Activated T-helper 1 cell treated with Interleukin-2 at 50 U/mL for 16 hours (primary cell): Measurements from ENCODE around the gene CPAMD8.
"Not testable (repeated sequence)": the region's sequence is repeated elsewhere in the genome, so short reads cannot be mapped to it uniquely, and the experiment has no call there.

Source experiments
- DNase-seq: peaks from one replicate; pipeline ENCODE4 v3.0.0-alpha.2; 2020; ENCODE audit warnings: low read depth

CPAMD8 gene

DNA sequence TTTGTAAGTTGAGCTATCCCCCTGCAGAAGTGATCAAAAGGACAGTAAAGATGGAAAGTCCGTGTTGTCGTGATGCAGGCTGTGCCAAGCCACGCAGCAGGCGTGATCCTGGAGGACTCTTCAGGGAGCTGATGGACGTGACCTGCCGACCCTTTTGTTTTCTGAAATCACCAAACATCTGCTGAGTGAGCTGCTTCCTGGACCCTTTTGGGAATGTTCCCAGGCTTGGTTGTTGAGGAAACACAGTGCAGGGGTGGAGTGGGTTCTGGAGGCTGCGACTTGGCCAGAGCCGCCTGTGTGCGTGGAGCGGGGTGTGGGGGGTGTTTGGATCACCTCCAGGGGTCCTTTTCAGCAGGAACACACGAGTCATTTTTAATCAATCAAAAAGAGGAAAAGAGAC lies 15.4 kb upstream of the CPAMD8 start:
- DNase-seq: no peak

- DNase-seq: no peak
Observed at GRCh38 chr19:17037966-17038500, 11.4 kb upstream of the CPAMD8 start.

DNA sequence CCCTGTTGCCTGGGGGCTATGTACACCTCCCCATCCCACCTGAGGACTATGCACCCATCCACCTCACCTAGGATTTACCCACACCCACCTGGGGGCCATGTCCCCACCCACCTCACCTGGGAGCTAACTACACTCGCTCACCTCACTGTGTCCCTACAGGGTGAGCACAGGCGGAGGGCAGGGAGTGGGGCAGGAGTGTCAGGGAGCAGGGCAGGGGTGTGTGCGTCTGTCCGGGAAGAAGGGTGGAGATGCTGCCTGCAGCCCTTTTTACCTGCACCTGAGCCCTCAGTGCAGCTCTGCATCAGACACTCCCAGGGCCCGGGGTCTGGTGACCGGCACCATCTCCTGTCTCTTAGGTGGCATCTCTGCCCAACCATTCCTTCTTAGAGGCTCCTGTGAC lies 10.6 kb upstream of the CPAMD8 start:
- DNase-seq: no peak

GRCh38 chr19:17036640-17037039 lies 10.0 kb upstream of the CPAMD8 start:
- DNase-seq: no peak

DNA sequence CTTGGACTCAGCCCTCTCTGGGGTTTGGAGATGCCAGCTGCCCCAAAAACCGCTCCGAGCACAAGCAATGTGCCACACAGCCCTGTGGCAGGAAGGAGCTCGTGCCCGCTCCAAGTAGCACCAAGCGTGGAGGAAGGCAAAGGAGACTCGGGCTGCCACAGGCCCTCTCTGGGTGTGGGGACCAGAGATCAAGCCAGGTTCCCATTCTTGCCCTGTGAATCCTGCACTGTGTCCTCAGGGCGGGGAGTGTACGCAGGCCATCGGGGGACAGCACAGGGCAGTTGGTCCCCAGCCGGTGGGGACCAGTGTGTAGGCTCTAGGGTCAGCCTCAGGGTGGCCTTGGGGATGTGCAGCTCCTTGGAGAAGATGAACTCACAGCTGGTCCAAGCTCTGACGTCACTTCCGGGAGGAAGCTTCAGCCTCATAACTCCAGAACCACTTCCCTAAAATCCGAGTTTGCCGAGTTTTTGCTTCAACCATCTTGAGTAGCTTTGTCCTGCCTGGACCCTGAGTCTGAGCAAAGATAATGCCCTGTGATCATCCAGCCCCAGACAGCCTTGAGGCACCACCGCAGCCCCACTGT lies 9.3 kb upstream of the CPAMD8 start:
- no peak for DNase-seq

GRCh38 chr19:17031741-17032140 lies 5.1 kb upstream of the CPAMD8 start:
- no peak for DNase-seq

DNA sequence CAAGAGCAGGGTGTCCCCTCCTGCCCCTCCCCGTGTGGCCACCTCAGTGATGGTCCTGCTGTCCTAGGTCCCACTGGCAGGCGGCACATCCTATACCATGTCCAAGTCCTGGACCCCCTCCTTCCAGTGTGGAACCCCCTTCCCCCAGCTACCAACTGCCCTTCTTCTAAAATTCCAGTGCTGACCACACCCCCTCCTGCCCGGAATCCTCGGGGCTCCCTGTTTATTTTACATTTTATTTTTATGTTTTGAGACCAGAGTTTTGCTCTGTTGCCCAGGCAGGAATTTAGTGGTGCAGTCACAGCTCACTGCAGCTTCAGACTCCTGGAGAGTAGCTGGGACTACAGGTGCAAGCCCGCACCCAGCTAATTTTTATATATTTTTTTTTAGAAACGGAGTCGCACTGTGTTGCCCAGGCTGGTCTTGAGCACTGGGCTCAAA lies 945 bp upstream of the CPAMD8 start:
- no peak for DNase-seq

GRCh38 chr19:17025991-17026658 lies 485 bp downstream of the CPAMD8 start:
- DNase-seq: no peak

GRCh38 chr19:17025361-17025760 lies 1.2 kb downstream of the CPAMD8 start:
- DNase-seq: no peak

DNA sequence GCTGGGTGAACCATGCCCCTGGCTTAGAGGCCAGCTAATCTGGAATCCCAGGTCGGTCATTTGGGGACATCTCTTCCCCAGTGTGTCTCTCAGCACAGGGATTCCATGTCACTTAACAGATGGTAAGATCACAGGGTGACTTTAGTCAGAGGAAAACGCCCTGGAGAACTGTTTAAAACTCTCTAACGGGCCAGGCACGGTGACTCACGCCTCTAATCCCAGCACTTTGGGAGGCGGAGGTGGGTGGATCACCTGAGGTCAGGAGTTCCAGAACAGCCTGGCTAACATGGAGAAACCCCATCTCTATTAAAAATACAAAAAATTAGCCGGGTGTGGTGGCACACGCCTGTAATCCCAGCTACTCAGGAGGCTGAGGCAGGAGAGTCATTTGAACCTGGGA lies 1.7 kb downstream of the CPAMD8 start:
- not testable (repeated sequence) for DNase-seq

GRCh38 chr19:17023805-17024204 lies 2.8 kb downstream of the CPAMD8 start:
- no peak for DNase-seq

- DNase-seq: no peak
Observed at GRCh38 chr19:17022738-17023137, 3.9 kb downstream of the CPAMD8 start.

GRCh38 chr19:17021793-17022590 lies 4.6 kb downstream of the CPAMD8 start:
- DNase-seq: no peak

DNA sequence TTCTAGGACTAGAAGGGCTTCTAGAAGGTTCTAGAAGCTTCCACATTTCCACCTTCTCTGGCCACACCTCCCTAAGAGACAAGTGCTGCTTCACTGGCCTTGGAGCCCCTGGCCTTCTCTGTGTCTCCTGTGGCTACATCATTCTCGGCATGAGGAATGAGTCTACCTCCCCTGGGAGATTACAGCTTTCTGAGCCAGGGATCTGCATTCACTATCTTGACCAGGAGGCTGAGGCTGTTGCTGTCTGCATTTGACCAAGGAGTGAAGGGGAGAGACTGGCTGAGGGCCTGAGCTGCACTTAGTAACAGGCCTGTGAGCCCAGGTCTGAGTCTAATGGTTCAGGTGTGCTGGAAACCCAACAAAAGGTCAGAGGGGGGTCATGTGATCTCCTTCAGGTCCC lies 5.3 kb downstream of the CPAMD8 start:
- DNase-seq: no peak

- no peak for DNase-seq
Observed at GRCh38 chr19:17020823-17021222, 5.8 kb downstream of the CPAMD8 start.

DNA sequence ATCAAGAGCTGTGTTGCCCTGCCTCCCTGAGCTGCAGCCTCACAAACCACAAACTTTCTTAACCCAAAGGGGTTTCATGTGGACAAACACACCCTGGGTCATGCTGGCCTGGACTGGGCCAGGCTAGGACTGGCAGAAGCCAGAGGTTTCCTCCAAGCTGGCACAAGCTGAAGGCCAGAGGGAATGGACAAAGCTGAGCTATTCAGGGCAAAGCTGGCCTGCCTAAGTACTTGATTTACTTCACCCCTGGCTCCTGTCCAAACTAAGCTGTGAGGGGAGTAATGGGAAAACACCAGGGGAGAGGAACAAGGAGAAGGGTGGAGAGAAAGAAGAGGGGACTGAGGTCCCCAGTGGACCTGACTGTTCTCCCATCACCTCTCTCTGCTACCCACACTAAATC lies 6.2 kb downstream of the CPAMD8 start:
- DNase-seq: no peak

DNA sequence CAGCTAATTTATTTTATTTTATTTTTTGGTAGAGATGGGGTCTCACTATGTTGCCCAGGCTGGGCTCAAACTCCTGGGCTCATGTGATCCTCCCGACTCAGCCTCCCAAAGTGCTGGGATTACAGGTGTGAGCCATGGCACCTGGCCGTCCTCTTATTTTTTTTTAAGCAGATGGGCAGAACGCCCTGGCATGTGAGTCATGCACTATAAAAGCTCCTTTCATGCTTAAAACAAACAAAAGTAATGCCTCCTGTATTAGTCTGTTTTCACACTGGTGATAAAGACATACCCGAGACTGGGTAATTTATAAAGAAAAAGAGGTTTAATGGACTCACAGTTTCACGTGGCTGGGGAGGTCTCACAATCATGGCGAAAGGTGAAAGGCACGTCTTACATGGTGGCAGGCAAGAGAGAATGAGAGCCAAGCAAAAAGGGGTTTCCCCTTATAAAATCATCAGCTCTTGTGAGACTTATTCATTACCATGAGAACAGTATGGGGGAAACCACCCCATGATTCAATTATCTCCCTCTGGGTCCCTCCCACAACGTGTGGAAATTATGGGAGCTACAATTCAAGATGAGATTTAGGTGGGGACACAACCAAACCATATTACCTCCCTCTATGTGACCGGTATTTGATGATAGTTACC lies 12.3 kb downstream of the CPAMD8 start:
- not testable (repeated sequence) for DNase-seq

- DNase-seq: no peak
Observed at GRCh38 chr19:17011485-17011884, 15.1 kb downstream of the CPAMD8 start.

DNA sequence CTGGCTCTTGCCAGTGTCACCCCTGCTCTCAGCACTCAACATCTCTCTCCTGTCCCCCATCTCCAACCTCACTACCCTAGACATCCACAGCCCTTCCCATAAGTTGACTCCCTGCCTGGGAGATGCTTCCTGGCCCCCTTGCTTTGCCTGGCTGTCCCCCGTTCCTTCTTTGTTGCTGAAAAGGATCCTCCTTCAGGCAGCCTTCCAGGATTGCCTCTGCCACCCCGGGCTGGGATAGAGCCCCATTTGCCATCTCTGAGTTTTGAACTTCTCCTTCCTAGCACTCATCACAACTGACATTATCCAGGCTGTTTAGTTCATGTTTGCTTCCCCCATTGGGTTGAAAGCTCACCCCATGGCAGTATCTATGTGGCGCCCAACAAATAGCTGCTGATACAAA lies 20.0 kb downstream of the CPAMD8 start:
- DNase-seq: no peak

DNA sequence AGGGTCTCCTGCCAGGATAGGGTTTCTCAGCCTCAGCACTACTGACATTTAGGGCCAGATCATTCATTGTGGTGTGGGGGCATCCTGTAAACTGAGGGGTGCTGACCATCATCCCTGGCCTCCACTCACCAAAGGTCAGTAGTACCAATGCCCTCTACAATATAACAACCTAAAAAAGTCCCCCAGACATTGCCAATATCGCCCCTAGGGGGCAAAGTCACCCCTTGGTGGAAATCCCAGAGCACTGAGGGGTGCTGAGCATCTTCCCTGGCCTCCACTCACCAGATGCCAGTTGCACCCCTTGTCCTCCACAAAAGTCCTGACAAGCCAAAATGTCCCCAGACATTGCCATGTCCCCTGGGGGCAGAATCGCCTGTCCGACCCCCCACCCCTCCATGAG lies 21.6 kb downstream of the CPAMD8 start:
- no peak for DNase-seq

GRCh38 chr19:17004386-17004785 lies 22.2 kb downstream of the CPAMD8 start:
- no peak for DNase-seq

DNA sequence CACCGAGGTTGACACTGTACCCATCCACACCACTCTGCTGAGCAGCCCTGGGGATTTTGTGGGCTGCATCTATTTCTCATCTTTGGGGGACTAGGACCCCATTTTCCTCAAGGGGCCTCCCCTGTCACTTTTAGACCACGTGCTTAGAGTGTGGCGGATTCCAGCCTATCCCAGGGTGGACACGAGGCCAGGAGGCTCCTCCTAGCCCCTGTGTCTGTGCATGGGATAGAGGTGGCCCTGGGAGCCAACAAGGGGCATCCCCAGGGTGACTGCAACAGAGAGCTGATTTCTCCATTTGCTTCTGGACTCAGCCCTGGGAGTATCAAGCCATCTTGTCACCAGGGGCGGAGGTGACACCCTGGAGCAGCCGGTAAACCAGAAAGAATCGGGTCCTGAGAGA lies 24.2 kb downstream of the CPAMD8 start:
- DNase-seq: no peak
